Measurements from ENCODE around the gene ARID2.

ARID2 gene

DNA sequence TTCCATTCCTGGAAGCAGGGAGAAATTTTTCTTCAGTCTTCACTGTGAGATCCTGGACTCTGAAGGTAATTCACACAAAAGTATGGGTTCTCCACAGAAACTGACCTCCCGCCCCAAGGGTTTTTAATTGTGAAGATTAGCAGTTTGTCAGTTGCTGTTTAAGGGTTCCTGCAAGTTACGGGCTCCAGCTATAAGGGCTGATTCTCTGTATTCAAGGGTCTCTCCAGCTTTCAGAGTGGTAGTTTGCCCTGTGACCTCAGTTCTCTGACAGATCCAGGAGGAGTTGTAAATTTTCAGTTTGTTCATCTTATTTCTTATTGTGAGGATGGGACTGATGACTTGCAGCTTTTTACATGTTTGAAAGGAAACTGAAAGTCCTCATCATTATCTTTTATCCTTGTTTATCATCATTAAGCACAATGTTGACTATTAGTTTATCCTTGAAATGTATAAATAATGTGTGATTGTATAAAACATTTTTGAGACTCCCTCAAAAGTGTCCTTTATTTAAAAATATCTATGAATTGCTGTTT is 149.9 kb downstream of the ARID2 start:
- no peak overlapping the region for H2BK12ac ChIP-seq (ENCODE audit: low read length)
- no peak overlapping the region for H4K8ac ChIP-seq (ENCODE audit: low read depth, low read length)
- no peak overlapping the region for H2BK15ac ChIP-seq (ENCODE audit: low read length)
- H3K27me3 ChIP-seq (ENCODE audit: control insufficient read depth in 3 of 3, insufficient read depth in 3 of 3, low read depth in 1 of 3, low read length in 3 of 3), result no peaks in the 10 kb centered on the region
- H2AK5ac ChIP-seq (ENCODE audit: low read depth, low read length), result no peak overlapping the region
- no peaks in the 10 kb centered on the region for H3K79me1 ChIP-seq (ENCODE audit: low read depth, low read length)
- H4K91ac ChIP-seq (ENCODE audit: low read depth, low read length, poor library complexity), result no peak overlapping the region
- H3K4me1 ChIP-seq (ENCODE audit: control insufficient read depth in 2 of 2, insufficient read depth in 1 of 2, low read depth in 1 of 2, low read length in 2 of 2), result peaks cover 0 to 8% of the 10 kb centered on the region in 2 donors
- H3K36me3 ChIP-seq (replicated peaks in 1 of 2; ENCODE audit: control insufficient read depth in 2 of 2, insufficient read depth in 2 of 2, low read length in 2 of 2), result peaks cover 8 to 85% of the 10 kb centered on the region in 2 donors
- H3K4me3 ChIP-seq (ENCODE audit: low read length in 2 of 2), result no peak overlapping the region
- no peak overlapping the region for H3K18ac ChIP-seq (ENCODE audit: low read length)
- WGBS, 2 donors (ENCODE audit: extremely low coverage in 2 of 2, insufficient read length in 2 of 2, insufficient replicate concordance in 1 of 2), result no CpG with 5 or more reads among the region's 2 CpGs
- no peak overlapping the region for H3K9ac ChIP-seq (ENCODE audit: low read depth, low read length, poor library complexity)
- peaks cover 0 to 31% of the 10 kb centered on the region in 2 donors for H3K9me3 ChIP-seq (replicated peaks in 1 of 2; ENCODE audit: control insufficient read depth in 2 of 2, insufficient read depth in 1 of 2, low read depth in 1 of 2, low read length in 2 of 2)
- H3K14ac ChIP-seq (ENCODE audit: low read length), result no peak overlapping the region
- DNase-seq (ENCODE audit: low spot score), result no peak
- H2BK5ac ChIP-seq (ENCODE audit: low read length), result no peak overlapping the region
- no peak overlapping the region for H3K4me2 ChIP-seq (ENCODE audit: insufficient read depth, low read length, poor library complexity, severe bottlenecking)
- no peak overlapping the region for H2AFZ ChIP-seq (ENCODE audit: low read length)
- H3K27ac ChIP-seq (replicated peaks; ENCODE audit: low read length), result no peak overlapping the region
- H2BK120ac ChIP-seq (ENCODE audit: low read depth, low read length), result no peak overlapping the region
- H3K4ac ChIP-seq (ENCODE audit: low read length), result no peak overlapping the region
- no peak overlapping the region for H3K23ac ChIP-seq (ENCODE audit: low read depth, low read length, poor library complexity)

GRCh38 chr12:45880533-45880932 is 151.0 kb downstream of the ARID2 start:
- Histone ChIP-seq H2AFZ (ENCODE audit: low read length) (no peak overlapping the region), H3K18ac (ENCODE audit: low read length) (no peak overlapping the region), H3K9me3 (replicated peaks in 1 of 2; ENCODE audit: control insufficient read depth in 2 of 2, insufficient read depth in 1 of 2, low read depth in 1 of 2, low read length in 2 of 2) (peaks cover 0 to 29% of the 10 kb centered on the region in 2 donors), H3K14ac (ENCODE audit: low read length) (no peak overlapping the region), H3K4me3 (ENCODE audit: low read length in 2 of 2) (no peak overlapping the region), H2BK120ac (ENCODE audit: low read depth, low read length) (no peak overlapping the region), H3K23ac (ENCODE audit: low read depth, low read length, poor library complexity) (no peak overlapping the region), H2BK15ac (ENCODE audit: low read length) (no peak overlapping the region), H2BK5ac (ENCODE audit: low read length) (no peak overlapping the region), H3K27ac (replicated peaks; ENCODE audit: low read length) (no peak overlapping the region), H3K9ac (ENCODE audit: low read depth, low read length, poor library complexity) (no peak overlapping the region), H2BK12ac (ENCODE audit: low read length) (no peak overlapping the region), H3K79me1 (ENCODE audit: low read depth, low read length) (no peaks in the 10 kb centered on the region), H3K4me2 (ENCODE audit: insufficient read depth, low read length, poor library complexity, severe bottlenecking) (no peak overlapping the region), H3K4me1 (ENCODE audit: control insufficient read depth in 2 of 2, insufficient read depth in 1 of 2, low read depth in 1 of 2, low read length in 2 of 2) (peaks cover 0 to 8% of the 10 kb centered on the region in 2 donors), H2AK5ac (ENCODE audit: low read depth, low read length) (no peak overlapping the region), H4K8ac (ENCODE audit: low read depth, low read length) (no peak overlapping the region), H3K27me3 (ENCODE audit: control insufficient read depth in 3 of 3, insufficient read depth in 3 of 3, low read depth in 1 of 3, low read length in 3 of 3) (no peaks in the 10 kb centered on the region), H3K36me3 (replicated peaks in 1 of 2; ENCODE audit: control insufficient read depth in 2 of 2, insufficient read depth in 2 of 2, low read length in 2 of 2) (peaks cover 6 to 85% of the 10 kb centered on the region in 2 donors), H4K91ac (ENCODE audit: low read depth, low read length, poor library complexity) (no peak overlapping the region), H3K4ac (ENCODE audit: low read length) (no peak overlapping the region)
- DNase-seq (ENCODE audit: low spot score), result no peak
- WGBS, 2 donors (ENCODE audit: extremely low coverage in 2 of 2, insufficient read length in 2 of 2, insufficient replicate concordance in 1 of 2), result no CpG with 5 or more reads among the region's 2 CpGs

DNA sequence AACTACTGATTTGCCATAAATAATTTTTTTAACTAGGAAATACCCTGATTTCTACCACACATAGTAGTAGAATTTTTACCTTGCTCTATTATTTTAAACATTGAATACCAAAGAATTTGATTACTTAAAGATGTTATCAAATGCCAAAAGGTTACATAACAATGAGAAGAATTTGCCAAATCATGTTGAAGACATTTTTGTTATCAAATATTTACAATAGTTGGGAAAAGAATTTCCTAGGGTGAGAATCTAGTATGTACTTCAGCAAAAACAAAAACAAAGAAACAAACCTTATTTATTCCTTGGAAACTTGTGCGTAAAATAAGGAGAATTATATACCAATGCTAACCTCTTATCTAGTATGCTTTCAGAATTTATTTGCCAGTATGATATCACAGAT is 153.7 kb downstream of the ARID2 start:
- Histone ChIP-seq H3K14ac (ENCODE audit: low read length) (no peak overlapping the region), H3K4me2 (ENCODE audit: insufficient read depth, low read length, poor library complexity, severe bottlenecking) (no peak overlapping the region), H3K36me3 (replicated peaks in 1 of 2; ENCODE audit: control insufficient read depth in 2 of 2, insufficient read depth in 2 of 2, low read length in 2 of 2) (peaks cover 7 to 83% of the 10 kb centered on the region in 2 donors), H2BK5ac (ENCODE audit: low read length) (no peak overlapping the region), H3K18ac (ENCODE audit: low read length) (no peak overlapping the region), H3K27ac (replicated peaks; ENCODE audit: low read length) (no peak overlapping the region), H3K4ac (ENCODE audit: low read length) (no peak overlapping the region), H2BK12ac (ENCODE audit: low read length) (no peak overlapping the region), H3K79me1 (ENCODE audit: low read depth, low read length) (no peaks in the 10 kb centered on the region), H3K27me3 (ENCODE audit: control insufficient read depth in 3 of 3, insufficient read depth in 3 of 3, low read depth in 1 of 3, low read length in 3 of 3) (no peaks in the 10 kb centered on the region), H2AFZ (ENCODE audit: low read length) (no peak overlapping the region), H3K4me3 (ENCODE audit: low read length in 2 of 2) (no peak overlapping the region), H2BK120ac (ENCODE audit: low read depth, low read length) (no peak overlapping the region), H3K4me1 (ENCODE audit: control insufficient read depth in 2 of 2, insufficient read depth in 1 of 2, low read depth in 1 of 2, low read length in 2 of 2) (peaks cover 0 to 8% of the 10 kb centered on the region in 2 donors), H2AK5ac (ENCODE audit: low read depth, low read length) (no peak overlapping the region), H3K23ac (ENCODE audit: low read depth, low read length, poor library complexity) (no peak overlapping the region), H3K9ac (ENCODE audit: low read depth, low read length, poor library complexity) (no peak overlapping the region), H3K9me3 (replicated peaks in 1 of 2; ENCODE audit: control insufficient read depth in 2 of 2, insufficient read depth in 1 of 2, low read depth in 1 of 2, low read length in 2 of 2) (peaks cover 2 to 17% of the 10 kb centered on the region in 2 donors), H4K8ac (ENCODE audit: low read depth, low read length) (no peak overlapping the region), H4K91ac (ENCODE audit: low read depth, low read length, poor library complexity) (no peak overlapping the region), H2BK15ac (ENCODE audit: low read length) (no peak overlapping the region)
- WGBS, 2 donors (ENCODE audit: extremely low coverage in 2 of 2, insufficient read length in 2 of 2, insufficient replicate concordance in 1 of 2), result no CpG with 5 or more reads among the region's 1 CpG
- DNase-seq (ENCODE audit: low spot score), result no peak

DNA sequence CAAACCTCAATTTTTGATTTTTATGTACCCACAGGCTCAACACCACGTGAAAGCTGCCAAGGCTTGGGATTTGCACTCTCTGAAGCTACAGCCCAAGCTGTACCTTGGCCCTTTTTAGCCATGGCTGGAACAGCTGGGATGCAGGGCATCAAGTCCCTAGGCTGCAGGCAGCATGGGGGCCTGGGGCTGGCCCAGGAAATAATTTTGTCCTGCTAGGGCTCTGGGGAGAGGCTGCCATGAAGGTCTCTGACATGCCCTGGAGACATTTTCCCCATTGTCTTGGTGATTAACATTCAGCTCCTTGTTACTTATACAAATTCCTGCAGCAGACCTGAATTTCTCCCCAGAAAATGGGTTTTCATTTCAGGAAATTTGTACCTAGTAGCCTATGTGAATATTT is 157.2 kb downstream of the ARID2 start:
- H3K23ac ChIP-seq (ENCODE audit: low read depth, low read length, poor library complexity), result no peak overlapping the region
- no peak overlapping the region for H3K4me2 ChIP-seq (ENCODE audit: insufficient read depth, low read length, poor library complexity, severe bottlenecking)
- H4K91ac ChIP-seq (ENCODE audit: low read depth, low read length, poor library complexity), result no peak overlapping the region
- no CpG with 5 or more reads among the region's 1 CpG for WGBS, 2 donors (ENCODE audit: extremely low coverage in 2 of 2, insufficient read length in 2 of 2, insufficient replicate concordance in 1 of 2)
- H3K4me1 ChIP-seq (ENCODE audit: control insufficient read depth in 2 of 2, insufficient read depth in 1 of 2, low read depth in 1 of 2, low read length in 2 of 2), result no peaks in the 10 kb centered on the region
- no peak overlapping the region for H2BK15ac ChIP-seq (ENCODE audit: low read length)
- H2AFZ ChIP-seq (ENCODE audit: low read length), result no peak overlapping the region
- H3K36me3 ChIP-seq (replicated peaks in 1 of 2; ENCODE audit: control insufficient read depth in 2 of 2, insufficient read depth in 2 of 2, low read length in 2 of 2), result peaks cover 5 to 76% of the 10 kb centered on the region in 2 donors
- H2BK12ac ChIP-seq (ENCODE audit: low read length), result no peak overlapping the region
- H2AK5ac ChIP-seq (ENCODE audit: low read depth, low read length), result no peak overlapping the region
- no peaks in the 10 kb centered on the region for H3K27me3 ChIP-seq (ENCODE audit: control insufficient read depth in 3 of 3, insufficient read depth in 3 of 3, low read depth in 1 of 3, low read length in 3 of 3)
- H4K8ac ChIP-seq (ENCODE audit: low read depth, low read length), result no peak overlapping the region
- no peak overlapping the region for H3K18ac ChIP-seq (ENCODE audit: low read length)
- H3K4ac ChIP-seq (ENCODE audit: low read length), result no peak overlapping the region
- no peak overlapping the region for H2BK5ac ChIP-seq (ENCODE audit: low read length)
- H3K9me3 ChIP-seq (replicated peaks in 1 of 2; ENCODE audit: control insufficient read depth in 2 of 2, insufficient read depth in 1 of 2, low read depth in 1 of 2, low read length in 2 of 2), result peaks cover 2 to 17% of the 10 kb centered on the region in 2 donors
- H3K9ac ChIP-seq (ENCODE audit: low read depth, low read length, poor library complexity), result no peak overlapping the region
- no peaks in the 10 kb centered on the region for H3K79me1 ChIP-seq (ENCODE audit: low read depth, low read length)
- no peak overlapping the region for H3K27ac ChIP-seq (replicated peaks; ENCODE audit: low read length)
- H3K4me3 ChIP-seq (ENCODE audit: low read length in 2 of 2), result no peak overlapping the region
- H3K14ac ChIP-seq (ENCODE audit: low read length), result no peak overlapping the region
- no peak overlapping the region for H2BK120ac ChIP-seq (ENCODE audit: low read depth, low read length)
- DNase-seq (ENCODE audit: low spot score), result no peak
